ENCODE measurements around the gene CYB5A.

The CYB5A gene

GRCh38 chr18:74226156-74226555 lies 65.6 kb downstream of the CYB5A start:
- TF ChIP-seq JUND (IDR thresholded peaks at IDR 0.05; ENCODE audit: low read depth), result no peak
- no peak for DNase-seq (ENCODE audit: low read depth in 1 of 2, low spot score in 1 of 2)
- in situ Hi-C loops (cut with HindIII; ENCODE audit: low pct_unique_long_range_greater_than_20kb, low sequenced_read_pairs), result no loop called here

GRCh38 chr18:74225193-74225840 lies 66.4 kb downstream of the CYB5A start:
- in situ Hi-C loops (cut with HindIII; ENCODE audit: low pct_unique_long_range_greater_than_20kb, low sequenced_read_pairs), result no loop called here
- TF ChIP-seq JUND (IDR thresholded peaks at IDR 0.05; ENCODE audit: low read depth), result no peak
- no peak for DNase-seq (ENCODE audit: low read depth in 1 of 2, low spot score in 1 of 2)

DNA sequence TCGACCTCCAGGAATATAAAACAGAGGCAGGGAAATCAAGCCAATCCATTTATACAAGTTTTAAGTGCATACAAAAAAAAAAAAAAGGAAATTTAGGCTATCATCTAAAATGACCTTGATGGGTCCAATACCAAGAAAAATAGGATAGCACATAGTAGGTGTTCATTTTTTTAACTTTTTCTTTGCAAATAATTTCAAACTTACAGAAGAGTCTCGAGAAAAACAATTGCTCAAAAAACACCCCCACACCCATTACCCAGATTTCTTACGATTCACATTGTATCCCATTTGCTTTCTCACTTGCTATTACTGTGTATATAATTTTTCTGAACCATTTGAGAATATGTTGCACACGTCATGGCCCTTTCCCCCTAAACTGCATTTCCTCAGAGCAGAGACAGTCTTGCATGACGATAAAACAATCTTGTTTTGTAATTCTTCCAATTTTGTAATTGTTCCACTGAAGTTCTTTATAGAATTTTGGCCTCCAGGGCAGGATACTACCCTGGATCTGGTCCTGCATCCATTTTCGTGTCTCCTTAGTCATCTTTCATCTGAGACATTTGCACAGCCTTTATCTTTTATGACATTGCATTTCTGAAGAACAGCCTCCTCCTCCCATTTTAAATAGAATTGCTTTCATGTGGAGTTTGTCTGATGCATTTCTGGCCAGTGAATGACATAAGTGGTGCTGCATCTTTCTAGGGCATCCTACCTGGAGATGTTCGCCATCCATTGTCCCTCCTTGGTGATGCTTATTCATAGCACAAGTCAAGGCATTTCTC lies 68.9 kb downstream of the CYB5A start:
- in situ Hi-C loops (cut with HindIII; ENCODE audit: low pct_unique_long_range_greater_than_20kb, low sequenced_read_pairs), result no loop called here
- TF ChIP-seq JUND (IDR thresholded peaks at IDR 0.05; ENCODE audit: low read depth), result no peak
- DNase-seq (ENCODE audit: low read depth in 1 of 2, low spot score in 1 of 2), result no peak

DNA sequence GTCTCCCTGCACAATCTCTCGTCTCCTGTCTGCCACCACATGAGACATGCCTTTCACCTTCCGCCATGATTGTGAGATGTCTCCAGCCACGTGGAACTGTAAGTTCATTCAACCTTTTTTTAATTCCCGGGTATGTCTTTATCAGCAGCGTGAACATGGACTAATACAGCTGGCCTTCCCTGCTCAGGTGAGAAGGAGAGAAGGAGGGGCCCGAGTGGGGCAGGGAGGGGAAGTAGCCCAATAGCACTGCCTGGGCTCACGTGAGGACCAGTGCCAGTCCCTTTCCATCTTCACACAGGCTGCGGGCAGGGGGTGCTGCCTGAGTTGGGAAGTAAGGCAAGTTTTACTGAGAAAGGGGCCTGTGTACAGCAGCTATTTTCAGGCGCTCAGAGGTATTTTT lies 70.7 kb downstream of the CYB5A start:
- in situ Hi-C loops (cut with HindIII; ENCODE audit: low pct_unique_long_range_greater_than_20kb, low sequenced_read_pairs), result no loop called here
- no peak for DNase-seq (ENCODE audit: low read depth in 1 of 2, low spot score in 1 of 2)
- TF ChIP-seq JUND (IDR thresholded peaks at IDR 0.05; ENCODE audit: low read depth), result no peak

DNA sequence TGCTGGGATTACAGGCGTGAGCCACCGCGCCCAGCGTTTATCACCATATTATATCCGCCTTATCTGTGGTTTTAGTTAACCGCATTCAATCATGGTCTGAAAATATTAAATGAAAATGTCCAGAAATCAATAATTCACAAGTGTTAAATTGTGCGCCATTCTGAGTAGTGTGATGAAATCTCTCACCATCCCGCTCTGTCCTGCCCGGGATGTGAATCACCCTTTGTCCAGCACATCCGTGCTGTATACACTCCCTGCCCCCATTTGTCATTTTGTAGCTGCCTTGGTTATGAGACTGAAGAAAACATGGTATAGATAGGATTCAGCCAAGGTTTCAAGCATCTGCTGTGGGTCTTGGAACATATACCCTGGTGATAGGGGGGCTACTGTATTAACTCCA lies 72.7 kb downstream of the CYB5A start:
- in situ Hi-C loops (cut with HindIII; ENCODE audit: low pct_unique_long_range_greater_than_20kb, low sequenced_read_pairs), result no loop called here
- DNase-seq (ENCODE audit: low read depth in 1 of 2, low spot score in 1 of 2), result no peak
- no peak for TF ChIP-seq JUND (IDR thresholded peaks at IDR 0.05; ENCODE audit: low read depth)

DNA sequence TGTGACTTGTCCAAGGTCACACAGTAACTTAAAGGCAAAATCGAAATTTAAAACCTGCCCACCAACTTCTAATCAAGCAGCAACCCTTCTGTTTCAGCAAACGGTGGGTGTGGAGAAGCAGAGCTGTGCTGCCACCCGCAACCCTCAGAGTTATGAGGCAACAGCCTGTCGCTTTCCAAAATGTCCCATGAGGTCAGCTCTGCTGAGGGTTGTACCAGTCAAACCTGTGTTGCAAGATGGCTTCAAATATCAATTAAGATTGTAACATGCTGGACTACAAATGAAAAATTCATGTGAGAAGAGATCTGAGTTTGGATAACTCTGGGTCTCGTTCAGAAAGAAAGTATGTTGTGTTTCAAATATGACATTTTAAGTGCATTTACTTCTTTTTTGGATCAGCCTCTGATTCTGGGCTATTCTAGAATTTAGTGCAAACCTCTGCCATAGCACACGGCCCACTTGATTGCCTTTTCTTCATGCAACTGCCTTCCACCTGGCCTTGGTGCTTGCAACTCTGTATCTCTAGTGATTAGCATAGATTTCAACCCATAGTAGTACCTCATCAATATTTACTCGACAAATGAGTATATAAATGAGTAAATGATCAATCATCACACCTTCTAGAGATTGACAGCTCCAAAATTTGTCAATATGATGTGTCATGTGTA lies 74.2 kb downstream of the CYB5A start:
- in situ Hi-C loops (cut with HindIII; ENCODE audit: low pct_unique_long_range_greater_than_20kb, low sequenced_read_pairs), result no loop called here
- TF ChIP-seq JUND (IDR thresholded peaks at IDR 0.05; ENCODE audit: low read depth), result no peak
- peak in 1 of 2 experiments; percentile 71 for DNase-seq (ENCODE audit: low read depth in 1 of 2, low spot score in 1 of 2)

GRCh38 chr18:74216661-74217110 lies 75.1 kb downstream of the CYB5A start:
- TF ChIP-seq JUND (IDR thresholded peaks at IDR 0.05; ENCODE audit: low read depth), result no peak
- in situ Hi-C loops (cut with HindIII; ENCODE audit: low pct_unique_long_range_greater_than_20kb, low sequenced_read_pairs), result no loop called here

GRCh38 chr18:74215863-74216262 lies 75.9 kb downstream of the CYB5A start:
- in situ Hi-C loops (cut with HindIII; ENCODE audit: low pct_unique_long_range_greater_than_20kb, low sequenced_read_pairs), result no loop called here
- DNase-seq (ENCODE audit: low read depth in 1 of 2, low spot score in 1 of 2), result no peak
- TF ChIP-seq JUND (IDR thresholded peaks at IDR 0.05; ENCODE audit: low read depth), result no peak

More at GRCh38 chr18:74216661-74217110, 75.1 kb downstream of the CYB5A start:
- DNase-seq (ENCODE audit: low read depth in 1 of 2, low spot score in 1 of 2), result no peak

- TF ChIP-seq JUND (IDR thresholded peaks at IDR 0.05; ENCODE audit: low read depth), result no peak
- no peak for DNase-seq (ENCODE audit: low read depth in 1 of 2, low spot score in 1 of 2)
- in situ Hi-C loops (cut with HindIII; ENCODE audit: low pct_unique_long_range_greater_than_20kb, low sequenced_read_pairs), result no loop called here
Measured at GRCh38 chr18:74213429-74213828, 78.3 kb downstream of the CYB5A start.

GRCh38 chr18:74204526-74205152 lies 87.1 kb downstream of the CYB5A start:
- DNase-seq (ENCODE audit: low read depth in 1 of 2, low spot score in 1 of 2), result no peak
- no peak for TF ChIP-seq JUND (IDR thresholded peaks at IDR 0.05; ENCODE audit: low read depth)
- in situ Hi-C loops (cut with HindIII; ENCODE audit: low pct_unique_long_range_greater_than_20kb, low sequenced_read_pairs), result no loop called here

- no peak for DNase-seq (ENCODE audit: low read depth in 1 of 2, low spot score in 1 of 2)
- in situ Hi-C loops (cut with HindIII; ENCODE audit: low pct_unique_long_range_greater_than_20kb, low sequenced_read_pairs), result no loop called here
- TF ChIP-seq JUND (IDR thresholded peaks at IDR 0.05; ENCODE audit: low read depth), result no peak
Measured at GRCh38 chr18:74203811-74204210, 88.0 kb downstream of the CYB5A start.

Data from T47D (cell line).